GM23338 (cell line): Measurements from ENCODE around the gene ASB15. TPM values are rescaled to one million over a fixed set of nuclear protein-coding genes. Genes with fewer than 3 reads are reported as not detected.
A peak's percentile ranks its signal among the peaks of the same experiment; 100 is the strongest.

ENCODE experiments used
- ATAC-seq: fragments of 200-7000 bp; cut with Tn5 transposase; 3 replicates; pipeline ENCODE4 v1.9.1; 2020
- DNase-seq: peaks from one replicate; pipeline ENCODE4 v3.0.0-alpha.2; 2015; ENCODE audit warnings: low spot score
- H2AFZ ChIP-seq: fragments of 200-600 bp; sonication (generic); 2 replicates; pipeline ENCODE4 v1.8.0; 2016; ENCODE audit warnings: antibody characterized with exemption, mild to moderate bottlenecking, moderate library complexity
- H3F3A ChIP-seq: fragments of 200-600 bp; sonication (generic); replicated peaks from 2 replicates; pipeline ENCODE4 v1.8.0; 2017; ENCODE audit warnings: antibody characterized with exemption, mixed run types, low read depth
- H3K27ac ChIP-seq: fragments of 200-600 bp; sonication (generic); 2 replicates; pipeline ENCODE4 v1.6.1; 2016; ENCODE audit warnings: low read depth
- H3K27me3 ChIP-seq: fragments of 200-600 bp; sonication (generic); 2 replicates; pipeline ENCODE4 v1.8.0; 2016; ENCODE audit warnings: mild to moderate bottlenecking, mixed run types, moderate library complexity; ENCODE audit not compliant: insufficient read depth
- H3K36me3 ChIP-seq: fragments of 200-600 bp; sonication (generic); 2 replicates; pipeline ENCODE4 v1.8.0; 2016; ENCODE audit warnings: mild to moderate bottlenecking; ENCODE audit not compliant: insufficient read depth
- H3K4me1 ChIP-seq: fragments of 200-600 bp; sonication (generic); 2 replicates; pipeline ENCODE4 v1.8.0; 2016; ENCODE audit warnings: mild to moderate bottlenecking, moderate library complexity; ENCODE audit not compliant: insufficient read depth
- H3K4me2 ChIP-seq: fragments of 200-600 bp; sonication (generic); 2 replicates; pipeline ENCODE4 v1.7.1; 2017; ENCODE audit warnings: mixed run types
- H3K4me3 ChIP-seq: fragments of 200-600 bp; sonication (generic); 2 replicates; pipeline ENCODE4 v1.6.1; 2016; ENCODE audit warnings: mixed run types
- H3K79me2 ChIP-seq: fragments of 200-600 bp; sonication (generic); replicated peaks from 2 replicates; pipeline ENCODE4 v1.8.0; 2017; ENCODE audit warnings: mild to moderate bottlenecking; ENCODE audit not compliant: insufficient read depth
- H3K9me2 ChIP-seq: fragments of 200-600 bp; sonication (generic); 2 replicates; pipeline ENCODE4 v1.8.0; 2017; ENCODE audit not compliant: insufficient read depth
- H4K20me1 ChIP-seq: fragments of 200-600 bp; sonication (generic); replicated peaks from 2 replicates; pipeline ENCODE4 v1.8.0; 2017; ENCODE audit warnings: mild to moderate bottlenecking; ENCODE audit not compliant: insufficient read depth
- H3K27ac Mint-ChIP-seq: 2 replicates; pipeline ENCODE4 v1.8.0; 2020; ENCODE audit warnings: inconsistent platforms, mild to moderate bottlenecking, moderate library complexity, mixed read lengths
- H3K27me3 Mint-ChIP-seq: 3 replicates; pipeline ENCODE4 v1.8.0; 2022; ENCODE audit warnings: low read depth, mild to moderate bottlenecking, moderate library complexity, mixed read lengths, inconsistent platforms; ENCODE audit not compliant: insufficient read depth, poor library complexity
- H3K36me3 Mint-ChIP-seq: 3 replicates; pipeline ENCODE4 v1.8.0; 2021; ENCODE audit warnings: low read depth, mild to moderate bottlenecking, inconsistent platforms, moderate library complexity, mixed read lengths
- H3K4me1 Mint-ChIP-seq: 3 replicates; pipeline ENCODE4 v1.8.0; 2020; ENCODE audit warnings: mild to moderate bottlenecking, inconsistent platforms, mixed read lengths
- H3K4me3 Mint-ChIP-seq: 3 replicates; pipeline ENCODE4 v1.8.0; 2021; ENCODE audit warnings: moderate library complexity, mild to moderate bottlenecking, inconsistent platforms, mixed read lengths
- H3K9me3 Mint-ChIP-seq: 3 replicates; pipeline ENCODE4 v1.8.0; 2020; ENCODE audit warnings: moderate library complexity, mild to moderate bottlenecking, inconsistent platforms, mixed read lengths
- CTCF ChIP-seq, 2 experiments: fragments of 200-600 bp in 1 of 2; sonication (generic) in 1 of 2; conservative IDR thresholded peaks; 2 replicates each; pipeline versions ENCODE4 v1.5.1 to v1.6.1; 2016 to 2017; ENCODE audit warnings: antibody characterized with exemption in 2 of 2, low read depth in 2 of 2, mild to moderate bottlenecking in 2 of 2, moderate library complexity in 1 of 2
- POLR2AphosphoS5 ChIP-seq: IDR thresholded peaks from 2 replicates; pipeline ENCODE4 v1.6.1; 2016; ENCODE audit warnings: antibody characterized with exemption, low read depth
- REST ChIP-seq: IDR thresholded peaks from one replicate; pipeline ENCODE4 v1.6.1; 2018; ENCODE audit warnings: antibody characterized with exemption; ENCODE audit not compliant: unreplicated experiment
- STAT1 ChIP-seq: IDR thresholded peaks from one replicate; pipeline ENCODE4 v1.6.1; 2016; ENCODE audit warnings: antibody characterized with exemption; ENCODE audit not compliant: unreplicated experiment
- ZNF114 ChIP-seq: fragments of 250-450 bp; sonication (Bioruptor Pico); IDR thresholded peaks from 2 replicates; pipeline ENCODE4 v1.5.0; 2020; ENCODE audit warnings: mild to moderate bottlenecking, moderate library complexity
- ZNF331 ChIP-seq: fragments of 250-450 bp; sonication (Bioruptor Pico); IDR thresholded peaks from 2 replicates; pipeline ENCODE4 v1.5.0; 2020; ENCODE audit warnings: low read depth, mild to moderate bottlenecking, moderate library complexity
- ZNF462 ChIP-seq: fragments of 250-450 bp; sonication (Bioruptor Pico); IDR thresholded peaks from 2 replicates; pipeline ENCODE4 v1.5.0; 2020; ENCODE audit warnings: mild to moderate bottlenecking, moderate library complexity
- polyA plus RNA-seq: library from polyadenylated mRNA; unstranded; fragments of >200 nt; fragmentation: Nextera tagmentation; extraction: Ambion mirVana; gene quantifications from 2 replicates; pipeline ENCODE4 v1.2.1, GENCODE V29; 2016
- total RNA-seq: library from RNA; depleted of rRNA; stranded (reverse); fragments of >200 nt; shearing (Covaris generic); gene quantifications from 2 replicates; pipeline ENCODE4 v1.2.3, GENCODE V29; 2014

ASB15 gene
- total and polyA plus RNA-seq, 2 experiments from 2014 or later, result not detected

GRCh38 chr7:123625254-123625653, 23.6 kb downstream of the ASB15 start:
- H2AFZ ChIP-seq, result peak overlapping the region; percentile 70; the same call in 1 of the 2 replicates
- no peaks in the 10 kb centered on the region for H3K79me2 ChIP-seq
- Mint-ChIP-seq H3K36me3 (no peaks in the 10 kb centered on the region), H3K4me3 (no peak overlapping the region), H3K9me3 (no peaks in the 10 kb centered on the region), H3K27ac (no peak overlapping the region), H3K27me3 (no peaks in the 10 kb centered on the region), H3K4me1 (peaks cover 6% of the 10 kb centered on the region)
- no peak overlapping the region for H3K4me3 ChIP-seq
- ATAC-seq (no peak), DNase-seq (no peak)
- H3K4me2 ChIP-seq, result no peak overlapping the region
- TF ChIP-seq CTCF (conservative IDR thresholded peaks at IDR 0.05; ENCODE audit: low read depth in 2 of 2) (no peak), STAT1 (no peak)
- H3K4me1 ChIP-seq, result no peaks in the 10 kb centered on the region
- no peaks in the 10 kb centered on the region for H3F3A ChIP-seq
- peaks cover 12% of the 10 kb centered on the region; the same call in 1 of the 2 replicates for H3K9me2 ChIP-seq
- no peak overlapping the region for H3K27ac ChIP-seq
- no peaks in the 10 kb centered on the region for H3K27me3 ChIP-seq
- no peaks in the 10 kb centered on the region for H3K36me3 ChIP-seq
- no peaks in the 10 kb centered on the region for H4K20me1 ChIP-seq

- H3K4me1 Mint-ChIP-seq, result peaks cover 6% of the 10 kb centered on the region
- H3K9me3 Mint-ChIP-seq, result no peaks in the 10 kb centered on the region
- Histone ChIP-seq H3K27ac (no peak overlapping the region), H3F3A (no peaks in the 10 kb centered on the region), H3K79me2 (no peaks in the 10 kb centered on the region), H2AFZ (no peak overlapping the region), H3K4me2 (no peak overlapping the region), H4K20me1 (no peaks in the 10 kb centered on the region), H3K4me1 (no peaks in the 10 kb centered on the region), H3K4me3 (no peak overlapping the region), H3K36me3 (no peaks in the 10 kb centered on the region), H3K9me2 (peaks cover 12% of the 10 kb centered on the region; the same call in 1 of the 2 replicates), H3K27me3 (no peaks in the 10 kb centered on the region)
- H3K27me3 Mint-ChIP-seq, result no peaks in the 10 kb centered on the region
- H3K27ac Mint-ChIP-seq, result no peak overlapping the region
- ATAC-seq, result no peak
- no peaks in the 10 kb centered on the region for H3K36me3 Mint-ChIP-seq
- no peak overlapping the region for H3K4me3 Mint-ChIP-seq
- no peak for DNase-seq
- TF ChIP-seq CTCF (conservative IDR thresholded peaks at IDR 0.05; ENCODE audit: low read depth in 2 of 2) (no peak), ZNF462 (CRISPR knock-in tag) (no peak), STAT1 (no peak), REST (no peak), ZNF331 (CRISPR knock-in tag) (no peak), ZNF114 (CRISPR knock-in tag) (no peak), POLR2AphosphoS5 (no peak)
These were observed 26.2 kb downstream of the ASB15 start for GRCh38 chr7:123627851-123628250.
